ENCODE results near the gene SH3RF2.
"Not testable (repeated sequence)": the region's sequence is repeated elsewhere in the genome, so short reads cannot be mapped to it uniquely, and the experiment has no call there.

DNA sequence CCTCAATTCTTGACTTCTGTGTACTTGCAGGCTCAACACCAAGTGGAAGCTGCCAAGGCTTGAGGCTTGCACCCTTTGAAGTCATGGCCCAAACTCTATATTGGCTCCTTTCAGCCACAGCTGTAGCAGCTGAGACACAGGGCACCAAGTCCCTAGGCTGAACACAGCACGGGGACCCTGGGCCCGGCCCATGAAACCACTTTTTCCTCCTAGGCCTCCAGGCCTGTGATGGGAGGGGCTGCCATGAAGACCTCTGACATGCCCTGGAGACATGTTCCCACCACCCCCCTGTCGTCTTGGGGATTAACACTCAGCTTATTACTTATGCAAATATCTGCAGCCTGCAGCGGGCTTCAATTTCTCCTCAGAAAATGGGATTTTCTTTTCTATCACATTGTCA is 57.2 kb downstream of the SH3RF2 start:
- TF ChIP-seq CTCF (conservative IDR thresholded peaks at IDR 0.05; ENCODE audit: low read length); EZH2phosphoT487 (IDR thresholded peaks at IDR 0.05; ENCODE audit: borderline replicate concordance, low read depth, low read length): not testable (repeated sequence)

Data from OCI-LY7 (cell line).